Activated naive CD4-positive, alpha-beta T cell treated with anti-CD3 and anti-CD28 coated beads, Interleukin-2, amount 10 ng/mL, durations not matched to agents 5 hours and 36 hours (primary cell): ENCODE measurements around the gene CPOX. TPM values are rescaled to one million over a fixed set of nuclear protein-coding genes. Genes with fewer than 3 reads are reported as not detected.

Experiments
- total RNA-seq, 2 experiments: library from RNA; stranded (reverse); gene quantifications; one replicate each; pipeline ENCODE4 v1.2.3, GENCODE V29; 2021

CPOX gene
- 10 to 100 TPM; 60.3 to 63.1 TPM for total RNA-seq

DNA sequence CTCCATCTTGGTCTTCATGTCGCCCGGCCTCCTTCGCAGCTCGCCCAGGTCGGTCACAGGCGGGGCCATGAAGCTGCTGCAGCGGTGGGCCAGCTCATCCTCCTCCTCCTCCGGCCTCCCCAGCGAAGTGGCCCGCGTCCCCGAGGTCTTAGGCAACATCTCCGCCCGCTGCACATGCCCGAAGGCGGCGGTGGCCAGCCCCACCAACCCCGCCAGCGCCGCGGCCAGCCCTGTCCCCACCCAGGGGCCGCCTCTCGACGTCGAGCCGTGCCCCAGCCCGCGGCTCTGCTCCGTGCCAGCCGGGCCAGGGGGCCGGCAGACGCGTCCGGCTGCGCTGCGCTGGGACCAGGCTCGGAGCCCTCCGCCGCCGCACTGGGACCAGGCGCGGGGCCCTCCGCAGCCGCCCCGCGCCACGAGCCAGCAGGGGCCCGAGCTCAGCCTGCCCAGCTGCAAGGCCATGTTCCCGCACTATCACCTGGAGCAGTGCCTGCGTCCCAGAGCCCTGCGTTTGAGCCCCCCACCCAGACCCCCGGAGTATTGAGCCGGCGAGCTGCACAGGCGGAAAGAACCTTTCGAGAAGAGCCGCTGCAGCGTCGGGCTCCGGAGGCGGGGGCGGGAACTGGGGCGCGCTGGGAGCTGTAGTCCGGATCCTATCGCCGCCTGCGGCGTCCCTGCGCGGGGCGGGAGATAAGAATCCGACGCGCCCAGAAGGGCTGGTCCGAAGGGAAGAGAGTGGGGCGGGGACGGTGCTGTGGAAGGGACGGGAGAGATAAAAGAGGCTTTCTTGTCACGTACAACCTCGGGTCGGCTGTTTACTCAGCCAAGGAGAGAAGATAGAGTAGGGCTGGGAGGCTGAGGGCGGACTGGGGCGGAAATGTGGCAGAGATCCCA lies at the start of gene CPOX:
Gene CPOX (minus strand): TSS at position 566 of the 891 bp plus-strand sequence. CDS start 107 bp downstream, at position 459.

GRCh38 chr3:98531622-98532274 lies 61.7 kb downstream of the CPOX start, which contains the start of gene GPR15:
GPR15 (plus strand) TSS chr3:98531978; CDS start chr3:98532034, 56 bp downstream.

Other genes starting within 250 kb of the CPOX start
- gene OR5K4, start 239.8 kb downstream of the CPOX start, total RNA-seq: not detected
- not detected for gene OR5K3, start 202.9 kb downstream of the CPOX start, total RNA-seq
- not detected for gene OR5K1, start 130.4 kb downstream of the CPOX start, total RNA-seq
- gene OR5K2, start 95.9 kb downstream of the CPOX start, total RNA-seq: not detected
- gene CLDND1, start 70.7 kb downstream of the CPOX start, total RNA-seq: 100 to 1,000 TPM; 377 to 383 TPM
- gene GPR15, start 61.6 kb downstream of the CPOX start, total RNA-seq: 10 to 100 TPM; 14.2 to 14.9 TPM
- gene ST3GAL6, start 169.7 kb upstream of the CPOX start, total RNA-seq: under 1 TPM in 1 of 2 experiments, not detected in 1; 0.10 TPM